Erythroblast (primary cell): ENCODE data around the gene PRDM15.

ENCODE experiments used
- DNase-seq, 2 experiments: peaks; one replicate each; lab custom pipeline; 2025; lab: John Stamatoyannopoulos, UW
- GATA1 ChIP-seq: IDR thresholded peaks from 2 replicates; pipeline ENCODE4 v1.6.1; 2011; ENCODE audit warnings: low read depth, mild to moderate bottlenecking, control low read depth, low read length, moderate library complexity
- POLR2A ChIP-seq: IDR thresholded peaks from 2 replicates; pipeline ENCODE4 v1.6.1; 2011; ENCODE audit warnings: mild to moderate bottlenecking, low read length

Gene PRDM15

GRCh38 chr21:41809891-41810596 lies 69.1 kb downstream of the PRDM15 start:
- DNase-seq = no peak
- TF ChIP-seq POLR2A = no peak
- TF ChIP-seq GATA1 = no peak

GRCh38 chr21:41808846-41809245 lies 70.3 kb downstream of the PRDM15 start:
- TF ChIP-seq GATA1 (no peak), POLR2A (no peak)
- DNase-seq = peak in 1 of 2 experiments; percentile 18

GRCh38 chr21:41808094-41808493 lies 71.0 kb downstream of the PRDM15 start:
- no peak for DNase-seq
- TF ChIP-seq POLR2A = no peak
- no peak for TF ChIP-seq GATA1

- TF ChIP-seq POLR2A (no peak), GATA1 (no peak)
- no peak for DNase-seq
Measured at GRCh38 chr21:41806773-41807172, 72.4 kb downstream of the PRDM15 start.

- DNase-seq = no peak
- TF ChIP-seq GATA1 (no peak), POLR2A (no peak)
Measured at GRCh38 chr21:41805643-41806042, 73.5 kb downstream of the PRDM15 start.

GRCh38 chr21:41805038-41805437 lies 74.1 kb downstream of the PRDM15 start:
- TF ChIP-seq POLR2A (no peak), GATA1 (no peak)
- DNase-seq = no peak

- no peak for DNase-seq
- no peak for TF ChIP-seq GATA1
- TF ChIP-seq POLR2A = no peak
Measured at GRCh38 chr21:41804381-41804780, 74.8 kb downstream of the PRDM15 start.

- no peak for TF ChIP-seq POLR2A
- TF ChIP-seq GATA1 = no peak
- no peak for DNase-seq
Measured at GRCh38 chr21:41803316-41803715, 75.8 kb downstream of the PRDM15 start.

GRCh38 chr21:41802684-41803083 lies 76.5 kb downstream of the PRDM15 start:
- DNase-seq = no peak

GRCh38 chr21:41802198-41802584 lies 77.0 kb downstream of the PRDM15 start:
- DNase-seq = no peak

More at GRCh38 chr21:41802684-41803083, 76.5 kb downstream of the PRDM15 start:
- no peak for TF ChIP-seq GATA1
- TF ChIP-seq POLR2A = no peak

GRCh38 chr21:41801321-41802197 lies 77.6 kb downstream of the PRDM15 start:
- TF ChIP-seq GATA1 = no peak
- TF ChIP-seq POLR2A = no peak
- no peak for DNase-seq

More at GRCh38 chr21:41802198-41802584, 77.0 kb downstream of the PRDM15 start:
- TF ChIP-seq POLR2A (no peak), GATA1 (no peak)

GRCh38 chr21:41800425-41801320 lies 78.5 kb downstream of the PRDM15 start:
- TF ChIP-seq GATA1 (no peak), POLR2A (no peak)
- no peak for DNase-seq

GRCh38 chr21:41799763-41800162 lies 79.4 kb downstream of the PRDM15 start:
- no peak for DNase-seq
- no peak for TF ChIP-seq GATA1
- TF ChIP-seq POLR2A = no peak
